ENCODE measurements around the gene ACTR5. TPM values are rescaled to one million over a fixed set of nuclear protein-coding genes. Genes with fewer than 3 reads are reported as not detected.

ACTR5 gene
- total RNA-seq, 2 donors from 2014 or later, result 8.0 to 8.1 TPM

- ATAC-seq (ENCODE audit: insufficient number of reproducible peaks, low FRiP score, low read depth) (no peak), DNase-seq (ENCODE audit: low spot score) (no peak)
- Histone ChIP-seq H3K4me1 (ENCODE audit: control insufficient read depth in 1 of 2, low read depth in 2 of 2) (peaks cover 0 to 18% of the 10 kb centered on the region in 2 donors), H3K9me3 (no peaks in the 10 kb centered on the region), H3K36me3 (no peaks in the 10 kb centered on the region), H3K27ac (no peak overlapping the region), H3K4me3 (no peak overlapping the region), H3K27me3 (replicated peaks; ENCODE audit: insufficient read depth) (peaks cover 39% of the 10 kb centered on the region)
- TF ChIP-seq, protein P1, sequence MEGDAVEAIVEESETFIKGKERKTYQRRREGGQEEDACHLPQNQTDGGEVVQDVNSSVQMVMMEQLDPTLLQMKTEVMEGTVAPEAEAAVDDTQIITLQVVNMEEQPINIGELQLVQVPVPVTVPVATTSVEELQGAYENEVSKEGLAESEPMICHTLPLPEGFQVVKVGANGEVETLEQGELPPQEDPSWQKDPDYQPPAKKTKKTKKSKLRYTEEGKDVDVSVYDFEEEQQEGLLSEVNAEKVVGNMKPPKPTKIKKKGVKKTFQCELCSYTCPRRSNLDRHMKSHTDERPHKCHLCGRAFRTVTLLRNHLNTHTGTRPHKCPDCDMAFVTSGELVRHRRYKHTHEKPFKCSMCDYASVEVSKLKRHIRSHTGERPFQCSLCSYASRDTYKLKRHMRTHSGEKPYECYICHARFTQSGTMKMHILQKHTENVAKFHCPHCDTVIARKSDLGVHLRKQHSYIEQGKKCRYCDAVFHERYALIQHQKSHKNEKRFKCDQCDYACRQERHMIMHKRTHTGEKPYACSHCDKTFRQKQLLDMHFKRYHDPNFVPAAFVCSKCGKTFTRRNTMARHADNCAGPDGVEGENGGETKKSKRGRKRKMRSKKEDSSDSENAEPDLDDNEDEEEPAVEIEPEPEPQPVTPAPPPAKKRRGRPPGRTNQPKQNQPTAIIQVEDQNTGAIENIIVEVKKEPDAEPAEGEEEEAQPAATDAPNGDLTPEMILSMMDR (IDR thresholded peaks at IDR 0.05), result no peak
Observed at GRCh38 chr20:38723017-38723847, 25.0 kb upstream of the ACTR5 start.

- H3K9me3 ChIP-seq, result no peaks in the 10 kb centered on the region
- no peak within 1 kb of the TSS for H3K4me3 ChIP-seq
- TF ChIP-seq, protein P1 (IDR thresholded peaks at IDR 0.05), result no peak
- H3K27me3 ChIP-seq (replicated peaks; ENCODE audit: insufficient read depth), result peaks cover 39% of the 10 kb centered on the region
- ATAC-seq (ENCODE audit: insufficient number of reproducible peaks, low FRiP score, low read depth) (no peak), DNase-seq (ENCODE audit: low spot score) (no peak)
- H3K4me1 ChIP-seq (ENCODE audit: control insufficient read depth in 1 of 2, low read depth in 2 of 2), result peaks cover 0 to 18% of the 10 kb centered on the region in 2 donors
- H3K36me3 ChIP-seq, result no peaks in the 10 kb centered on the region
- H3K27ac ChIP-seq, result no peak within 1 kb of the TSS
Observed at GRCh38 chr20:38723848-38724625, 24.2 kb upstream of the ACTR5 start, which contains the start of gene SLC32A1. Gene SLC32A1 (plus strand): TSS chr20:38724486. CDS start chr20:38724725, 239 bp downstream.

GRCh38 chr20:38724626-38725147 is 23.6 kb upstream of the ACTR5 start:
- Histone ChIP-seq H3K27me3 (replicated peaks; ENCODE audit: insufficient read depth) (peaks cover 39% of the 10 kb centered on the region), H3K36me3 (no peaks in the 10 kb centered on the region), H3K9me3 (no peaks in the 10 kb centered on the region), H3K4me3 (no peak overlapping the region), H3K27ac (no peak overlapping the region), H3K4me1 (ENCODE audit: control insufficient read depth in 1 of 2, low read depth in 2 of 2) (peaks cover 0 to 18% of the 10 kb centered on the region in 2 donors)
- DNase-seq (ENCODE audit: low spot score) (no peak), ATAC-seq (ENCODE audit: insufficient number of reproducible peaks, low FRiP score, low read depth) (no peak)
- TF ChIP-seq, protein P1 (IDR thresholded peaks at IDR 0.05), result no peak

DNA sequence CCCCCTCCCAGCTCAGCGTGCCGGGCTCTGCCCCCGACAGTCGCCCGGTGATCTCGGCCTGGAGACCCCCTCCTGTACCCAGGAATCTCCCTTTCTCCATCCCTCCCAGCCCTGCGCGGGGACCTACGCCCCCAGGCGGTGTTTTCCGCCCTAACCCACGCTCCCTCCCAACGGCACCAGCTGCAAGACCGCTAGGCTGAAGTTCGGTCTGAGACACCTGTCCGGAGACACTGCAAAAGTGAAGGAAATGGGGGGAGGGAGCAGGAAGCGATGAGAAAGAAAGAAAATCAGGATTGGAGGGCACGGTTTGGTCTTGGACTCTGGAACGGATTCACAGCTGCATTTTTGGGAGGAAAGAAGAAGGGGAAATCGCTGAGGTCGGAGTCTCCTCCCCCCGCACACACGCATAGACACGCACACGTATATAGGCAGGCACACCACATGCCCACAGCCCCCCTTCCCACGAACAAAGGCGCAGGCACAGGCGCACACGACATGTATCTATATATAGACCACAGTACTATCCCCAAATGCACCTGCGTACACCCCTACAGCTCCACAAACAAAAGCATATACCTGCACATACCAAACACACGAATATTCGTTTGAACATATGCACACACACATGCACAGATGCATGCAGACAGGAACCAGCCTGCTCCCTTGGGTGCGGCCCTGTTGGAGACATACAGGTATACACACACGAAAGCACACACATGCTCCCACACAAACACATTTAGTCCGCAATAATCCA is 22.9 kb upstream of the ACTR5 start:
- Histone ChIP-seq H3K4me3 (no peak overlapping the region), H3K9me3 (no peaks in the 10 kb centered on the region), H3K27ac (no peak overlapping the region), H3K36me3 (no peaks in the 10 kb centered on the region), H3K4me1 (ENCODE audit: control insufficient read depth in 1 of 2, low read depth in 2 of 2) (peaks cover 0 to 18% of the 10 kb centered on the region in 2 donors), H3K27me3 (replicated peaks; ENCODE audit: insufficient read depth) (peaks cover 39% of the 10 kb centered on the region)
- DNase-seq (ENCODE audit: low spot score) (no peak), ATAC-seq (ENCODE audit: insufficient number of reproducible peaks, low FRiP score, low read depth) (no peak)
- TF ChIP-seq, protein P1 (IDR thresholded peaks at IDR 0.05), result no peak

Data from thoracic aorta (tissue), 2 donors.